ENCODE results near the gene RNF4. TPM values are rescaled to one million over a fixed set of nuclear protein-coding genes. Genes with fewer than 3 reads are reported as not detected.
A peak's percentile ranks its signal among the peaks of the same experiment; 100 is the strongest.
"Not testable (repeated sequence)": the region's sequence is repeated elsewhere in the genome, so short reads cannot be mapped to it uniquely, and the experiment has no call there.

RNF4 gene
- polyA plus RNA-seq, 6 donors from 2014 or later: 48.9 to 87.9 (median 64.8) TPM

- Mint-ChIP-seq H3K36me3 (no peaks in the 10 kb centered on the region), H3K9me3 (no peaks in the 10 kb centered on the region), H3K4me3 (no peak overlapping the region), H3K27ac (no peak overlapping the region), H3K4me1 (peaks cover 8 to 11% (median 9%) of the 10 kb centered on the region in 3 donors), H3K27me3 (peaks cover 0 to 25% (median 15%) of the 10 kb centered on the region in 3 donors)
- DNase-seq (no peak), ATAC-seq (ENCODE audit: low read depth in 2 of 2) (no peak)
Measured at GRCh38 chr4:2457481-2458295, 11.2 kb upstream of the RNF4 start.

- ATAC-seq (ENCODE audit: low read depth in 2 of 2) (no peak), DNase-seq (no peak)
- no peak overlapping the region for H3K4me3 Mint-ChIP-seq
- H3K4me1 Mint-ChIP-seq: peaks cover 12 to 16% (median 12%) of the 10 kb centered on the region in 3 donors
- no peaks in the 10 kb centered on the region for H3K9me3 Mint-ChIP-seq
- H3K27me3 Mint-ChIP-seq: peaks cover 0 to 25% (median 15%) of the 10 kb centered on the region in 3 donors
- H3K36me3 Mint-ChIP-seq: no peaks in the 10 kb centered on the region
- no peak overlapping the region for H3K27ac Mint-ChIP-seq
Measured at GRCh38 chr4:2458546-2459491, 10.1 kb upstream of the RNF4 start.

GRCh38 chr4:2459589-2460349 is 9.1 kb upstream of the RNF4 start:
- Mint-ChIP-seq H3K27ac (peak overlapping the region in 2 of 6 donors; percentile 56 to 91), H3K36me3 (no peaks in the 10 kb centered on the region), H3K4me1 (peaks cover 12 to 16% (median 12%) of the 10 kb centered on the region in 3 donors), H3K4me3 (peak overlapping the region in 3 of 8 donors; percentile 24 to 77 (median 31)), H3K27me3 (peaks cover 0 to 25% (median 15%) of the 10 kb centered on the region in 3 donors), H3K9me3 (no peaks in the 10 kb centered on the region)
- ATAC-seq (ENCODE audit: low read depth in 2 of 2): no peak
- no peak for DNase-seq

GRCh38 chr4:2461246-2461960 is 7.5 kb upstream of the RNF4 start:
- Mint-ChIP-seq H3K27me3 (peaks cover 0 to 25% (median 15%) of the 10 kb centered on the region in 3 donors), H3K4me3 (peak overlapping the region; percentile 79 to 88 (median 85)), H3K36me3 (no peaks in the 10 kb centered on the region), H3K4me1 (peaks cover 12 to 16% (median 12%) of the 10 kb centered on the region in 3 donors), H3K9me3 (no peaks in the 10 kb centered on the region), H3K27ac (peak overlapping the region in 1 of 6 donors; percentile 40)
- DNase-seq (no peak), ATAC-seq (ENCODE audit: low read depth in 2 of 2) (no peak)

GRCh38 chr4:2462218-2462991 is 6.5 kb upstream of the RNF4 start:
- Mint-ChIP-seq H3K36me3 (no peaks in the 10 kb centered on the region), H3K27ac (no peak overlapping the region), H3K4me1 (peaks cover 12 to 16% (median 16%) of the 10 kb centered on the region in 3 donors), H3K9me3 (no peaks in the 10 kb centered on the region), H3K4me3 (peak overlapping the region; percentile 79 to 88 (median 85)), H3K27me3 (peaks cover 0 to 24% (median 15%) of the 10 kb centered on the region in 3 donors)
- ATAC-seq (ENCODE audit: low read depth in 2 of 2) (peak; percentile 98 to 99), DNase-seq (peak; percentile 70)

GRCh38 chr4:2462992-2463762 is 5.7 kb upstream of the RNF4 start:
- Mint-ChIP-seq H3K27ac (peak overlapping the region in 4 of 6 donors; percentile 49 to 81 (median 62)), H3K4me1 (peaks cover 12 to 24% (median 22%) of the 10 kb centered on the region in 3 donors), H3K9me3 (no peaks in the 10 kb centered on the region), H3K27me3 (peaks cover 0 to 17% (median 15%) of the 10 kb centered on the region in 3 donors), H3K4me3 (peak overlapping the region; percentile 68 to 87 (median 72)), H3K36me3 (no peaks in the 10 kb centered on the region)
- no peak for ATAC-seq (ENCODE audit: low read depth in 2 of 2)
- DNase-seq: no peak

GRCh38 chr4:2465032-2465431 is 3.9 kb upstream of the RNF4 start:
- DNase-seq: no peak
- peaks cover 19 to 34% (median 30%) of the 10 kb centered on the region in 3 donors for H3K4me1 Mint-ChIP-seq

GRCh38 chr4:2465544-2465943 is 3.4 kb upstream of the RNF4 start:
- ATAC-seq (ENCODE audit: low read depth in 2 of 2): not testable (repeated sequence)
- peak overlapping the region in 1 of 8 donors; percentile 68 for H3K4me3 Mint-ChIP-seq

More at GRCh38 chr4:2465032-2465431, 3.9 kb upstream of the RNF4 start:
- H3K9me3 Mint-ChIP-seq: no peaks in the 10 kb centered on the region
- peak overlapping the region in 2 of 8 donors; percentile 15 to 68 for H3K4me3 Mint-ChIP-seq
- H3K27me3 Mint-ChIP-seq: peaks cover 0 to 9% (median 7%) of the 10 kb centered on the region in 3 donors
- no peak overlapping the region for H3K27ac Mint-ChIP-seq
- no peak for ATAC-seq (ENCODE audit: low read depth in 2 of 2)
- H3K36me3 Mint-ChIP-seq: no peaks in the 10 kb centered on the region

GRCh38 chr4:2469192-2469984 is 482 bp downstream of the RNF4 start:
- peak overlapping the region; percentile 92 to 98 (median 96) for H3K4me3 Mint-ChIP-seq
- H3K4me1 Mint-ChIP-seq: peaks cover 22 to 48% (median 40%) of the 10 kb centered on the region in 3 donors
- DNase-seq: peak; percentile 77
- peak; percentile 53 to 63 for ATAC-seq (ENCODE audit: low read depth in 2 of 2)
- no peaks in the 10 kb centered on the region for H3K36me3 Mint-ChIP-seq
- H3K27me3 Mint-ChIP-seq: no peaks in the 10 kb centered on the region
- H3K9me3 Mint-ChIP-seq: no peaks in the 10 kb centered on the region
- H3K27ac Mint-ChIP-seq: peak overlapping the region; percentile 92 to 99 (median 98)

More at GRCh38 chr4:2465544-2465943, 3.4 kb upstream of the RNF4 start:
- not testable (repeated sequence) for H3K27me3 Mint-ChIP-seq, H3K9me3 Mint-ChIP-seq, DNase-seq, H3K27ac Mint-ChIP-seq, H3K36me3 Mint-ChIP-seq
- peaks cover 24 to 39% (median 35%) of the 10 kb centered on the region in 3 donors for H3K4me1 Mint-ChIP-seq

- Mint-ChIP-seq H3K9me3 (no peaks in the 10 kb centered on the region), H3K36me3 (peaks cover 0 to 1% of the 10 kb centered on the region in 2 donors), H3K27ac (peak overlapping the region; percentile 58 to 99 (median 98)), H3K4me1 (peaks cover 26 to 58% (median 43%) of the 10 kb centered on the region in 3 donors), H3K27me3 (no peaks in the 10 kb centered on the region), H3K4me3 (peak overlapping the region; percentile 47 to 98 (median 95))
- no peak for ATAC-seq (ENCODE audit: low read depth in 2 of 2)
- DNase-seq: no peak
Measured at GRCh38 chr4:2470791-2471190, 1.9 kb downstream of the RNF4 start.

Measured in naive B cell (primary cell).